ENCODE results near the gene RSPO4. TPM values are rescaled to one million over a fixed set of nuclear protein-coding genes. Genes with fewer than 3 reads are reported as not detected.

The RSPO4 gene
- total RNA-seq, 4 donors from 2014 or later = 0.27 to 0.47 (median 0.27) TPM; not detected in 1

- Histone ChIP-seq H3K4me1 (no peaks in the 10 kb centered on the region), H3K4me3 (no peak overlapping the region), H3K27ac (no peak overlapping the region), H3K36me3 (no peaks in the 10 kb centered on the region), H3K27me3 (peaks cover 3% of the 10 kb centered on the region), H3K9me3 (peaks cover 0 to 16% (median 0%) of the 10 kb centered on the region in 3 donors)
- TF ChIP-seq, protein P1, sequence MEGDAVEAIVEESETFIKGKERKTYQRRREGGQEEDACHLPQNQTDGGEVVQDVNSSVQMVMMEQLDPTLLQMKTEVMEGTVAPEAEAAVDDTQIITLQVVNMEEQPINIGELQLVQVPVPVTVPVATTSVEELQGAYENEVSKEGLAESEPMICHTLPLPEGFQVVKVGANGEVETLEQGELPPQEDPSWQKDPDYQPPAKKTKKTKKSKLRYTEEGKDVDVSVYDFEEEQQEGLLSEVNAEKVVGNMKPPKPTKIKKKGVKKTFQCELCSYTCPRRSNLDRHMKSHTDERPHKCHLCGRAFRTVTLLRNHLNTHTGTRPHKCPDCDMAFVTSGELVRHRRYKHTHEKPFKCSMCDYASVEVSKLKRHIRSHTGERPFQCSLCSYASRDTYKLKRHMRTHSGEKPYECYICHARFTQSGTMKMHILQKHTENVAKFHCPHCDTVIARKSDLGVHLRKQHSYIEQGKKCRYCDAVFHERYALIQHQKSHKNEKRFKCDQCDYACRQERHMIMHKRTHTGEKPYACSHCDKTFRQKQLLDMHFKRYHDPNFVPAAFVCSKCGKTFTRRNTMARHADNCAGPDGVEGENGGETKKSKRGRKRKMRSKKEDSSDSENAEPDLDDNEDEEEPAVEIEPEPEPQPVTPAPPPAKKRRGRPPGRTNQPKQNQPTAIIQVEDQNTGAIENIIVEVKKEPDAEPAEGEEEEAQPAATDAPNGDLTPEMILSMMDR (IDR thresholded peaks at IDR 0.05) = no peak
- TF ChIP-seq POLR2AphosphoS5 (IDR thresholded peaks at IDR 0.05) (no peak), POLR2A (IDR thresholded peaks at IDR 0.05) (no peak), EP300 (IDR thresholded peaks at IDR 0.05) (no peak)
- 40 to 67% methylated on average over 1 of the region's 9 CpGs for WGBS, 2 donors (ENCODE audit: low coverage in 1 of 2)
- ATAC-seq = no peak
These were observed 67.8 kb downstream of the RSPO4 start for GRCh38 chr20:934186-934840.

- Histone ChIP-seq H3K36me3 (no peaks in the 10 kb centered on the region), H3K27ac (no peak overlapping the region), H3K4me1 (no peaks in the 10 kb centered on the region), H3K9me3 (peaks cover 0 to 16% (median 0%) of the 10 kb centered on the region in 3 donors), H3K4me3 (no peak overlapping the region), H3K27me3 (no peaks in the 10 kb centered on the region)
- no peak for ATAC-seq
- 71 to 89% methylated on average over 2 of the region's 2 CpGs for WGBS, 2 donors (ENCODE audit: low coverage in 1 of 2)
- TF ChIP-seq EP300 (IDR thresholded peaks at IDR 0.05) (no peak), POLR2AphosphoS5 (IDR thresholded peaks at IDR 0.05) (no peak), POLR2A (IDR thresholded peaks at IDR 0.05) (no peak)
- TF ChIP-seq, protein P1 (IDR thresholded peaks at IDR 0.05) = no peak
These were observed 69.1 kb downstream of the RSPO4 start for GRCh38 chr20:933029-933428.

- H3K27ac ChIP-seq = no peak overlapping the region
- no peaks in the 10 kb centered on the region for H3K36me3 ChIP-seq
- peaks cover 10% of the 10 kb centered on the region for H3K27me3 ChIP-seq
- H3K4me1 ChIP-seq = no peaks in the 10 kb centered on the region
- TF ChIP-seq EP300 (IDR thresholded peaks at IDR 0.05) (no peak), POLR2AphosphoS5 (IDR thresholded peaks at IDR 0.05) (no peak), POLR2A (IDR thresholded peaks at IDR 0.05) (no peak)
- TF ChIP-seq, protein P1 (IDR thresholded peaks at IDR 0.05) = no peak
- H3K4me3 ChIP-seq = no peak overlapping the region
- ATAC-seq = no peak
- 18 to 47% methylated on average over 1 of the region's 1 CpG for WGBS, 2 donors (ENCODE audit: low coverage in 1 of 2)
- peaks cover 0 to 16% (median 0%) of the 10 kb centered on the region in 3 donors for H3K9me3 ChIP-seq
These were observed 70.7 kb downstream of the RSPO4 start for GRCh38 chr20:931401-931800.

DNA sequence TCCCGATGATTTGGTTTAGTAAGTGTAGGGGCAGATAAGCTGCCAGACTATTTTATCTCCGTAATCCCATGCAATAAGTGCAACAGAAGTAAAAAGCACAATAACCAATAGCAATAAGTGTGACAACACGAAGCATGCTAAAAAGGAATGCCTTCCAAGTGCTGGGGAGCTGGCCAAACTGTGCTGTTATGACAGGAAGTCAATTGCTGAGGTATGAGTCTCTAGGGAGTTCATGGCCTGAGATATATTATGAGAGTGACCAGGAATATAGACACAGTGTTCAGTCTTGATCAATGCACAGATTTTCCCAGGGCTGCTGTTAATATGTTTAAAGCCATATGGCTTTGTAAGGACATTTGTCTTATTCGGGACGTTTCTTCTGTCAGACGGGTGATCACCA, 75.4 kb downstream of the RSPO4 start:
- Histone ChIP-seq H3K4me3 (no peak overlapping the region), H3K27me3 (peaks cover 21% of the 10 kb centered on the region), H3K27ac (no peak overlapping the region), H3K36me3 (no peaks in the 10 kb centered on the region), H3K9me3 (no peaks in the 10 kb centered on the region), H3K4me1 (no peaks in the 10 kb centered on the region)
- TF ChIP-seq POLR2AphosphoS5 (IDR thresholded peaks at IDR 0.05) (no peak), EP300 (IDR thresholded peaks at IDR 0.05) (no peak), POLR2A (IDR thresholded peaks at IDR 0.05) (no peak)
- TF ChIP-seq, protein P1 (IDR thresholded peaks at IDR 0.05) = no peak
- no peak for ATAC-seq
- WGBS, 2 donors (ENCODE audit: low coverage in 1 of 2) = 37 to 66% methylated on average over 2 to 6 of the region's 6 CpGs

GRCh38 chr20:925516-925915, 76.6 kb downstream of the RSPO4 start:
- TF ChIP-seq EP300 (IDR thresholded peaks at IDR 0.05) = no peak
- TF ChIP-seq POLR2AphosphoS5 (IDR thresholded peaks at IDR 0.05) = no peak
- TF ChIP-seq, protein P1 (IDR thresholded peaks at IDR 0.05) = no peak
- no peak for TF ChIP-seq POLR2A (IDR thresholded peaks at IDR 0.05)
- Histone ChIP-seq H3K27ac (no peak overlapping the region), H3K27me3 (peaks cover 29% of the 10 kb centered on the region), H3K4me1 (no peaks in the 10 kb centered on the region), H3K36me3 (no peaks in the 10 kb centered on the region), H3K9me3 (no peaks in the 10 kb centered on the region), H3K4me3 (no peak overlapping the region)
- no peak for ATAC-seq
- WGBS, 2 donors (ENCODE audit: low coverage in 1 of 2) = 95 to 100% methylated on average over 2 to 6 of the region's 9 CpGs

Measured in gastroesophageal sphincter (tissue), 4 donors.